GM19043 (cell line): ENCODE measurements around the gene ZNF644.

Source experiments
- ATAC-seq: cut with Tn5 transposase; IDR thresholded peaks from one replicate; pipeline ENCODE4 v1.9.1; 2021; ENCODE audit warnings: low read depth; ENCODE audit not compliant: unreplicated experiment

The ZNF644 gene

DNA sequence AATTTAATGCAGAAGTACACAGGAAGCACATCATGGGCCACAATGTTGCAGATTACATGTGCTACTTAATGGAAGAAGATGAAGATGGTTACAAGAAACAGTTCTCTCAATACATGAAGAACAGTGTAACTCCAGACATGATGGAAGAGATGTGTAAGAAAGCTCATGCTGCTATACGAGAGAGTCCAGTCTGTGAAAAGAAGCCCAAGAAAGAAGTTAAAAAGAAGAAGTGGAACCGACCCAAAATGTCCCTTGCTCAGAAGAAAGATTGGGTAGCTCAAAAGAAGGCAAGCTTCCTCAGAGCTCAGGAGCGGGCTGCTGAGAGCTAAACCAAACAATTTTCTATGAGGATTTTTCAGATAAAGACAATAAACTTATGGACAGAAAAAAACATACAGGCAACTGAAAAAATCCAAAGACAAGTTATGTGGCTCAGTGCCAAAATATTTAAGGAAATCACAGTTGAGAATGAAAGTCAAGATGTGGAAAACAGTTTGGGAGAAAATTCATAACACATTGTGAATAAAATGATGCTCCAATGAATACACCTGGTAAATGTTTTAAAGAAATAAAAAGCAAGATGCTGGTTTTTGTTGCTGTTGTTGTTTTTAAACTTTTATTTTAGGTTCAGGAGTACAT is 2.8 kb upstream of the ZNF644 start:
- no peak for ATAC-seq

DNA sequence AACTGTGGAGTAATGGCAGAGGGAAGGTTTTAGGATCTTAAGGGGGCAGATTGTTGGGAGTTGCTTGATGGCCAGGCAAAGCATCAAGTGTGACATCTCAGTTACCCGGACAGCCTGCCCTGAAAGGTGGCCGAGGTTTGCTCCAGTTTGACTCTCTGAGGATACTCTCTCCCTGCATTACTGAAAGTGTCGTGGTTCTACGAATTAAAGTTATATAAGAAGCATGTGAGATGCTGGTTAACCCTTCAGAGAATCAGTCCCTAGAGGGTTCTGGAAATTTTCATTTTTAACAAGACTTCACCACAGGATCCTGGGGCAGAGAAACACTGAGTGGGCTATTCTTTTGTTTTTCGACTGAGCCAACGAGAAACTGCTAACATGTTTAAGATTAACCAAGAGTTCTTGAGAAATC is 689 bp upstream of the ZNF644 start:
- ATAC-seq = no peak

DNA sequence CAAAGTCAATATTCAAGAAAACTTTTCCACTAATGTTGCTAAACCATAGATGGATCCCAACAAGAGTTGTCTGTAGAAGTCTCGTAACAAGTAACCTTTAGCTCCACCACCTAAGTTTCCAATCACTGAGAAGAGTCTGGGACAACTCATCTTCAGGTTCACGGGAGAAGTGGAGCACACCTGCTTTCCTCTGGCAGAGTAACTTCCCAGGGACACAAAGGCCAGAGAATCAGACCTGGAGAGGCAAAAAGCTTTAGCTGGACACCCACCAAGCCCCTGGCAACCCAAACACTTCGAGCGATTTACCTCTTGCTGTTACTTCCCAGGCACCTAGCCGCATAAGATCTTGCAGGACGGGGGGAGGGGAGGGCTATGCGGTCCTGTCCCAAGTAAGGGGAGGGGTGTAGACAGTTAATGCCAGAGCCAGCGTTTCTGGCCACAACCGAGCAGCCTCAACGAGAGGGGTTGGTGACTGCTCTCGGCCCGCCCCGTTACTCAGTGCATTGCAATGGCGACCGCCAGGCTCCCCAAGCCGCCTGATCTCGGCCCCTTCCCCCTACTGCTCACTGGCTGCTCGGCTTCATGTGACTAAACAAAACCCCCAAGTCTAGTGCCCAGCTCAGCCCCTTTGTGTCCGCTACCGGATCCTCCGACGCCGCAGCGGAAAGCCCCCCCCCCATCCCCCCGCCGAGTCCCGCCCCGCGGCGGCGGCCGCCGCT is 709 bp downstream of the ZNF644 start:
- peak; percentile 34 for ATAC-seq

DNA sequence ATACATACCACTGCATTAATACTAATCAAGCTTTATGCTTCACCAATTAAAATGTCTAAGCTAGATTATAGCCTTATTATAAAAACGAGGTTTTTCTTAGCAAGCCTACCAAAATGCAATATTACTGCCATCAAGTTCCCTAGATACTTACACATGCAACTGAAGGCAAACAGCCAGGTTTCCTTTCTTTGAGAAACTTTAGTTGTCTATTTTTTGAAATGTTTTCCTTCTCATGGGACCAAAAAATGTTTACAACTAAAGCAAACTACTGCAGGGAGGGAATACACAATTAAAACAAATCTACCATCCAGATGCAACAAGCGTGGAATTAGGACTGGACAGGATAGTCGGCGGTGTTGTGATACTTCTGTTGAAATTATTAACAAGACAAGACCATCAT is 1.3 kb downstream of the ZNF644 start:
- no peak for ATAC-seq

DNA sequence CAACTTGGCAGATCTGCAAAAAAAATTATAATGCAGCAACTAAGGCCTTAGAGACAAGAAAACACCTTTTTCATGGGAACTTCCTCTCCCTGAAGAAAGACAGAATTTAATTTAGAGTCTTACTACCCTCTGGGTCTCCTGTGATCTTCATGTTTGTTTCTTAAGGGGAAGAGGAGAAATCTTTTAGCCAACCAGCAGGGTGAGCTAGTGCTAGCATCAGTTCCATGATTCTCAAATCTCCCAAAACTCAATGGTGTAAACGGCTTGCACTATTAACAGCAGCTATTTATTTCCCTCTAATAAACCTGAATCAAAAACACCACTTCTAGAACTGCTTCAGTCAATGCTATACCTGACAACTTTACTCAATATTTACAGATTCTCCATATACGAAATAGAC is 3.8 kb downstream of the ZNF644 start:
- no peak for ATAC-seq

DNA sequence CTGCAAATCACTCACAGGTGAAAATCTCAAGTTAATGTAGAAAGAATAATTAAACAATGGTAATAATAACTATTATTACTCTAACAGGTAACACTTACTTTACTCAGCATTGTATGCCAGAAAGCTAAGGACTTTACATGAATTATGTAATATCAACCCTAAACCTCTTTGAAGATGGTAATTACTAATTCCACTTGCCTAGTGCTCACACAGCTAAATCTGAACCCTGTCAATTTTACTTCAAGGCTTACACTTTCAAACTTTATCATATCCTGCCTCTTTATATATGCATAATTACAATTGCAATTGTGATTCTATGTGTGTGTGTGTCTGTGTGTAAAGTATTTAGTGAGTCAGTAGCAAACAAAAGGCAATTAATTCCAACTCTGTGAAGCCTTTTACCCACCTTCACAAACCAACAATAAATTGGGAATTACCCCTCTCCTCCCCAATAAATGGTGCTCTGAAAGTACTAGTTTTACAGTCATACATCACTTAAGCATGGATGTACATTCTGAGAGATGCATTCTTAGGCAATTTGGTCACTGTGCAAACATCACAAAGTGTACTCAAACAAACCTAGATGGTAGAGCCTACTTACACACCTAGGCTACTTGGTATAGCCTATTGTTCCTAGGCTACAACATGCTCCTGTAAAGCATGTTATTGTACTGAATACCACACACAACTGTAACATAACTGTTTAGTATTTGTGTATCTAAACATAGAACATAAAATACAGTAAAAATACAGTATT is 5.9 kb downstream of the ZNF644 start:
- no peak for ATAC-seq

DNA sequence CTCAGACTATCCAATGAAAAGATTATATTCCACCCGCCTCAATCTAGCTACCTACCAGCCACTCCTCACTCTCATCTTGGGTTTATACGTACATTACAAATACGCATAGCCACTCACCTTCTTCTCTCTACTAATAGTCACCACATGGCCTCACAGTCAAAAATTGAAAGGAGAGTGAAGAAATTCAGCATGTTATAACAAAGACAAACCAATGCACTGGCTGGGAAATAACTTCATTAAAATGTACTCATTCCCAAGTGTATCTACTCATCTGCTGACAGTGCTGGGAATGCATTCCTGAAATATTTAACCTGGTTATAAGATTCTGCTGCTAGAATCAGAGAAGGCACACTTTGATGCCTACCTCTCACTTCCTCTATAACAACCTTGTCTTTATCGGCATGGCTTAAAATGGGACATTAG is 6.5 kb downstream of the ZNF644 start:
- ATAC-seq = no peak

DNA sequence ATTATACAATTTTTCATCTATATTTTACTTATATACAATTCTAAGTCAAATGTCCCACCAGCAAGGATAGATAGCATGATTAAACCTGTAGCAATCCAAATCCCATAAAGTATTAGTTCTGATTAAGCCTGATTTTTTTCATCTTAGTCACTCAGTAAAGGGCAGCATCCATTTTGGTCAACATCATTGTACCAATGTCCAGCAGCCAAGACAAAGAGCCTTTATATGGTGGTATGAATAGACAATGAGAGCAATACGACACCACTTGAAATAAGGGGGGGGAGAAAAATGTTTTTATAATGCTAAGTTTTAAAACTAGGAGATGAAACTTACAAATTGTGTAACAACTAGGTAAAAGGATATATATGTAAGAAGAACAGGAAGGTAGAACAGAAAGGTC is 7.4 kb downstream of the ZNF644 start:
- no peak for ATAC-seq

DNA sequence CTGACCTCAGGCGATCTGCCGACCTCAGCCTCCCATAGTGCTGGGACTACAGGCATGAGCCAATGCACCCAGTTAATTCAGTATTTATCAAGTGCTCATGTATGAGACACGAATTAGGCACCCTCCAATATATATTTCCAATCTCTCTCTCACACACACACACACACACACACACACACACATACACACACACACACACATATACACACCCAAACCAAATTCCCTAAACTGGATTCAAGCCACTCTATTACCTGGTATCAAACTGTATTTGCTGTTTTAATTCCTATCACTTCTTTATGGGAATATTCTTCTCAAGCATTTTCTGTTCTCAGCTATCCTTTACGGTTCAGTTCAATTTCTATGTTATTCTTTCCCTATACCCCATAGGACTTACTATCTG is 8.5 kb downstream of the ZNF644 start:
- ATAC-seq = no peak

DNA sequence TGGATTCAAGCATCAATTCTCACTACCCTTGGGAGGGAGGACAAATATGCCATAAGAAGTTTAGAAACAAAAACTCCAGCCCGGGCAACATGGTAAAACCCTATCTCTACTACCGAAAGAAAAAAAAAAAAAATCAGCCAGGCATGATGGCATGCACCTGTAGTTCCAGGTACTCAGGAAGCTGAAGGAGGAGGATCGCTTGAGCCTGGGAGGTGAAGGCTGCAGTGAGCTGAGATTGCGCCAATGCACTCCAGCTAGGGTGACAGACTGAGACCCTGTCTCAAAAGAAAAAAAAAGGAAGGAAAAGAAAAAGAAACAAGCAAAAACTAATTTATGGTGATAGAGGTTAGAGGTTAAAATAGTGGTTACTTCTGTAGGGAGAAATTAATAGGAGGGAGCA is 9.6 kb downstream of the ZNF644 start:
- ATAC-seq = no peak

DNA sequence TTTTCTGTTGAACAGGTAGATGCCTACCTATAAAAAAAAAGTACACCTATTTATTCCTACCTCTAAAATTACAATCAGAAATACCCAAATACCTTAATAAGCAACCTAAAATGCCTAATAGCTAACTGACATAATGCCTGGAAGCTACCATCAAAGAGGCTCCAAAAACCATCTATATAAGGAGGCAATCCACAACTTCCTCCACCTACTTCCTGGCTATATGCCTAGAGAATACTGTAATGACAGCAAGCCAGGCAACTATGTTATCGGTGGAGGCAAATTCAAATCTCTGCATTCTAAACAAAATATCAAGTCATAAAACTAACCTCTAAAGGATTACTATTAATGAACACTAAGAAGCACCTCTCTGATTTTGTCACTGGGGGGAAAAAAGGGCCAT is 10.1 kb downstream of the ZNF644 start:
- no peak for ATAC-seq

DNA sequence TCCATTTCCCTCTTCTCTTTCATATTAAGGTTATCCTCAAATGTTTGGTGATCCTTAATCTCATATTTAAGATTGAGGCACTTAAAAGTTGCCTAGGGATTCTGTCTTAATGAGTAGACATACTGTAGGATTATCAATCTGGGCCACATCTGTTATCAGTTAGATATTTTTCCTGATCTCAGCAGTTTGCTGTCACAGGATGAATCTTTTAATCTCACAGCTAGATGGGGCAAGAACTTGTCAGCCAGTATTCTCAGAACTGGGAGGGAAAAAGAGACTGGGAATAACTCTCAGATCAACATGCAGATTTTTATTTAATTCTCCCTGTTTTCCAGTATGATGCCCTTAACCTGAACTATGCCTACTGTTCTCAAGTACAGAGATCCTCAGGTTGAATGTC is 14.0 kb downstream of the ZNF644 start:
- ATAC-seq = no peak

DNA sequence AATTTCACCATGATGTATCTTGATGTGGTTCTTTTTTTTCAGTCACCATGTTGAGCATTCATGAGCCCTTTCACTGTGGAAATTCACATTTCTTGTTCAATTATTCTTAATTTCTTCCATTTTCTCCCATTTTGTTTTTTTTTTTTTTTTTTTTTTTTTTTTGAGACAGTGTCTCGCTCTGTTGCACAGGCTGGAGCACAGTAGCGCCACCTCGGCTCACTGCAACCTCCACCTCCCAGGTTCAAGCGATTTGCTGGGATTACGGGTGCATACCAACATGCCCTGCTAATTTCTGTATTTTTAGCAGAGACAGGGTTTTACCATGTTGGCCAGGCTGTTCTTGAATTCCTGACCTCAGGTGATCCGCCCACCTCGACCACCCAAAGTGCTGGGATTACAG is 14.7 kb downstream of the ZNF644 start:
- no peak for ATAC-seq

DNA sequence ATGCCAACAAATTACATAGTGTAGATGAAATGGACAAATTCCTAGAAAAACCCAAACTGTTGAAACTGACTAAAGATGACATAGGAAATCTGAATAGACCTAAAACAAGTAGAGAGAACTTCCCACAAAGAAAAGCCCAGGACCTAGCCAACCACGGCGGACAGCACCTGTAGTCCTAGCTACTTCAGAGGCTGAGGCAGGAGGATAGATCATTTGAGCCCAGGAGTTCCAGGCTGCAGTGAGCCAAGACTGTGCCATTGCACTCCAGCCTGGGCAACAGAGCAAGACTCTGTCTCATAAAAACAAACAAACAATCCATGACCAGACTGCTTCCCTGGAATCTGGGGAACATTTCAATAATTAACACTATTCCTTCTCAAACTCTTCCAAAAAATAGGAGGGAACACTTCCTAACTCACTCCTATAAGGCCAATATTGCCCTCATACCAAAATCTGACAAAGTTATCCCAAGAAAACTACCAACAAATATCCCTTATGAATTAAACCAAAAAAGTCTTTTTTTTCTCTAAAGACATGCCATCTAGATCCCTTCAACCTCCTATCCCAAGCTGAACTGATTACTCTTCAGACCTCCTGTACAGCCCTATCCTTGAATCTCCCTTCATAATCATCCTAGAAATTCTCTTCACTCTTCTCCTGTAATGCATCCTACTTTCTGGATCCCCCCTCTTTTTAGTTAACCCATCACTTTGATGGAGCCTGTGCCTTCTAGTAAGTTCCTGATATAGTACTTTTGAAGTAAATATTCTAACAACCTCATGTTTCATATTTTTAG is 15.5 kb downstream of the ZNF644 start:
- no peak for ATAC-seq

DNA sequence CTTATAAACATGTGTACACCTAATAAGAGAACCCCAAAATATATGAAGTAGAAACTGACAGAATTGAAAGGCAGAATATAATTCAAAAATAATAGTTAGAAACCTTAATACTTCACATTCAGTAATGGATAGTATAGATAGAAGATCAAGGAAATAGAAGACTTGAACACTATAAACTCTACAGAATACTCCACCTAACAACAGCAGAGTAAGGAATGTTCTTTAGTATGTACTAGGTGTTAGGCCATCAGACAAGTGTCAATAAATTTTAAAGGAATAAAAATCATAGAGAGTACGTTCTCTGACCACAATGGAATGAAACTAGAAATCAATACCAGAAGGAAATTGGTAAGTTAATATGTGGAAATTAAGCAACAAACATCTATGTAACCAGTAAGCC is 16.6 kb downstream of the ZNF644 start:
- ATAC-seq = no peak

DNA sequence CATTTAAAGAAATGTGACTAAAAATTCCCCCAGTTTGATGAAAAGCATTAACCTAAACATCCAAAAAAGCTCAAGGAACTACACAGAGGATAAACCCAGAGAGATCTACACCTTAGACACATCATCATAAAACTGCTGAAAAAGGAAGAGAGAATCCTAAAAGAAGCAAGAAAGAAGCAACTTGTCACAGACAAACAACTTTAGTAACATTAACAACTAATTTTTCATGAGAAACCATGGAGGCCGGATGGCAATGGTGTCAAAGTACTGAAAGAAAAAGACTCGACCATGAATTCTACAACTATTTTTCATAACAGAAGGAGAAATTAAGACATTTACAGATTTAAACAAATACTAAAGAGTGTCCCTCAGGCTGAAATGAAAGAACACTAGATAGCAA is 17.7 kb downstream of the ZNF644 start:
- ATAC-seq = no peak

DNA sequence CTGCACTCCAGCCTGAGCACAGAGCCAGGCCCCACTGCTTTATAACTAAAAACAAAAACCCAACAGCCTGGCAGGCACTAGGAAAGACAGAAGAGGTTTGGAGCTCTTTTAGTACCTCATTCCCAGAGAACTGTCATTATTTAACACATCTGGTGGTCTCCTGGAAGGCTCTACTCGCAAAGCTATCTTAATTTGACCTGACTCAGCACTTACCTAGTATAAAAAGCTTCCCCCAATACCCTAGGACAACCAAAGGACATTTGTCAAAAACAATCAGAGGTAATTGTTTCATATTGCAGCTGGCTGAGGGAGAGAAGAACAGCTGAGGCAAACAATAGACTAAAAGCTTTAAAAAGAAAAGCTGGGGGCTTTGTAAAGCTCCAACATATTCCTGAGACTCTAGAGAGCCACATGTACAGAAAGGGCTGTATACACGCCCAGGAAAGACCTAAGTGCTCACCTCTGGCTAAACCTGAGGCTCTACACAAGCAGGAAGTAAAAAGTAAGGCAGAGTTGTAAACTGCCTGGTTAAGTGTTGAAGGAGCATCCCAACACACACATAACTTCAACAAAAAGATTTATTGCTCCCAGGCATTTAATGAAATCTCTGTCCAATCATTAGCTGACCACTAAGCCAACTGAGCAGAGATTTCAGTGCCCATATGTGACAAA is 25.0 kb downstream of the ZNF644 start:
- no peak for ATAC-seq

DNA sequence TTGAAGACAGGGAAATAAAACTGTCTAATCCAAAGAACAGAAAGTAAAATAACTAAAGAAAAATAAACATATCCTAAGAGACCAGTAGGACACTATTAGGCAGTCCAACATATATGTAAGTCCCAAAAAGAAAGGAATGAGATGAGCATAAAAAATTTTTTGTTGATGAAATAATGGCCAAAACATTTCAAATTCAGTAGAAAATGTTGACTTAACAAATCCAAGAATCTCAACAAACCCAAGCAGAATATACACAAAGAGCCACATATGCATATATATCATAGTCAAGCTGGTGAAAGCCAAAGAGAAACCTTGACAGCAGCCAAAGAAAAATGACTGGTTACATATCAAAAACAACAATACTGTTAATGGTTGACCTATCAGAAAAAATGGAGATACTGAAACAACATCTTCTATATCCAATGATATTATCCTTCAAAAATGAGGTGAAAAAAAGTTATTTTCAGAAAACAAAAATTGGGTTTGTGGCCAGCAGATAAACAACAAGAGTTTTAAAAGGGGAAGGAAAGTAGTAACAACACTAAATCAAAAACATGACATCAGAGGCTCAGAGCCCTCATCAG is 26.4 kb downstream of the ZNF644 start:
- ATAC-seq = no peak

DNA sequence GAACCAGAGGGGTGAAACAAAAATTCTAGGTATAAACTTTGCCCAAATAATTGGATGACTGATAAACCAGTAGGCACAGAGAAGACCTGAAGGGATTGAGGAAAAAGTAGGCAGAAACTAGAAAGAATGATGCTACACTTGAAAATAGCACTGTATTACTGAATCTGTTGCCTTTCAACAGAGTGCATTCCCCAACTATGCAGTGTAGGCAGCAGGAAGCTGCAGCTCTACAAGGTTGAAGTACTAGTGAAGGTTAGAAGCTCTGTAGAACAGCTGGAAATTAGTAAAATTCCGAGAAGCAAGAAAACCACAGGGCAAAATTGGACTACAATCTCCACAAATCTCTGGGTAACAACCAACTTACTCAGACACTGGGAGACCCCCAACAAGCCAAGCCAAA is 27.4 kb downstream of the ZNF644 start:
- ATAC-seq = no peak

DNA sequence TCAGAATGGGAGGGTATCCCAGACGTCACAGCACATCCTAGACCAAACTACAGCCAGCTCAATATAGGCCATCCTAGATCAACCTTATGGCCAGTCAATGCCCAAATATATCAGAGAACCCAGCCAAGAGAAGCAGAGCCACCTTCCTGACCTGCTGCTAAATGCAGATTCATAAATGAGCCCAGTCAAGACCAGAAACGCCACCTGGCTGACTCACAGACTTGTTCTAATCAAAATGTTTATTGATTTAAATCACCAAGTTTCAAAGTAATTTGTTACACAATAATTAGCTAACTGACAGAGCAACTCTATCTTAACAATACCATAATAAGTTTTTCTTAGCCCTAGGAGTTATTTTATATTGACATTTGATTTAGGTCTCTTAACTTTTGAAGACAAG is 28.6 kb downstream of the ZNF644 start:
- no peak for ATAC-seq
